Cardiac fibroblast (primary cell): ENCODE data around the gene RAB29.
A peak's percentile ranks its signal among the peaks of the same experiment; 100 is the strongest.

Experiments used
- DNase-seq, 2 donors: peaks; one replicate each; pipeline versions ENCODE4 v3.0.0 to v3.0.0-alpha.2; 2010; ENCODE audit warnings: low read depth in 2 of 2
- H3K4me3 ChIP-seq, 2 donors: replicated peaks in 1 of 2; 1 replicate in 1 of 2; 2 replicates in 1 of 2; pipeline ENCODE4 v1.5.1; 2011; ENCODE audit warnings: low read depth in 2 of 2, low read length in 2 of 2, mild to moderate bottlenecking in 2 of 2, moderate library complexity in 1 of 2
- TF ChIP-seq, protein P1 (sequence below): IDR thresholded peaks from one replicate; pipeline ENCODE4 v1.5.1; 2011; ENCODE audit warnings: low read depth, mild to moderate bottlenecking, low read length, inconsistent platforms

Gene RAB29

DNA sequence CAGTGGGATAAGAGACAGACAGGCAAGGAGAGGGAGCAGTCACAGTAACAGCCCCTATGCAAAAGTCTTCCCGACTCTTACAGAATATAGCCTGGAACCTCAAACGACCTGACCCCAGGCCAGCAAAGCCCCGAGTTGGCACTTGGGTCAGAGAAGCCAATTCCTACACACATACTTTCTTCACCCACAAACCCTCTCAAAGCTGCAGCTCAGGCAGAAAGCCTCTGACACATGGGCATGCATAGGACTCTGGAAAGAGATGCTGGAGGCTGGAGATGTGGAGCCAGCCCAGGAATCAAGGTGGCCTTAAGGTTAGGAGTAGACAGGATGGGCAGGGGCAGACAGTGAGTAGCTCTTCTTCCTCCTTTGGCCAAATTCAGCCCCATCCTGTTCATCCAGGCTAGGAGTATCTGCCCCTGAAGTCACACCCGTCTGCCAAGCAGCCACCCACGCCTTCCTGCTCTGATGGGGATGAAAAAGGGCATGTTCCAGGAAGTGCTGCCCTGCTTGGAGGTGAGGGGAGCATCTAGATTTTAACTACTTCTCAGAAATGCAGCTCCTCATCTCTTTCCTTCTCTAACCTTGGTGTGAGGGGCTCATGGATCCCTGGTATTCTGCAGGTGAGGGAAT is 29.9 kb upstream of the RAB29 start:
- peak in 1 of 2 donors; percentile 12 for DNase-seq

DNA sequence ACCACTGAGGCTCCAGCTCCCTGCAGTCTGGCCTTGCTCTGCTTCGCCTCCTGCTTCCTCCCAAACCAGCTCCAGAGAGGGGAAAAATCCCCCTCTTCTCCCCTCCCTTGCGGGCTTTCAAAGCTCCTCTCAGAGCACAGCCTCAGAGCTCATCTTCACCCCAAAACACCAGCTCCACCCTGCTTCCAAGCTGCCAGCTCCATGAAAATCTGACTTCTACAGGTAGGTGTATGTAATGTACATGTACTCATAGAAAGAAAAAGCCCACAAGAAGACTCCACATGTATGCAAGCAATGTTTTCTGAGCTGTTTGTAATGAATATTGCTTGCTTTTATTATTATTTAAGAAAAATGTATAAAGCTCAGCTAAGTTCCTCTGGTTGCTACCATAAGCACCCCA is 29.3 kb upstream of the RAB29 start:
- TF ChIP-seq, protein P1, sequence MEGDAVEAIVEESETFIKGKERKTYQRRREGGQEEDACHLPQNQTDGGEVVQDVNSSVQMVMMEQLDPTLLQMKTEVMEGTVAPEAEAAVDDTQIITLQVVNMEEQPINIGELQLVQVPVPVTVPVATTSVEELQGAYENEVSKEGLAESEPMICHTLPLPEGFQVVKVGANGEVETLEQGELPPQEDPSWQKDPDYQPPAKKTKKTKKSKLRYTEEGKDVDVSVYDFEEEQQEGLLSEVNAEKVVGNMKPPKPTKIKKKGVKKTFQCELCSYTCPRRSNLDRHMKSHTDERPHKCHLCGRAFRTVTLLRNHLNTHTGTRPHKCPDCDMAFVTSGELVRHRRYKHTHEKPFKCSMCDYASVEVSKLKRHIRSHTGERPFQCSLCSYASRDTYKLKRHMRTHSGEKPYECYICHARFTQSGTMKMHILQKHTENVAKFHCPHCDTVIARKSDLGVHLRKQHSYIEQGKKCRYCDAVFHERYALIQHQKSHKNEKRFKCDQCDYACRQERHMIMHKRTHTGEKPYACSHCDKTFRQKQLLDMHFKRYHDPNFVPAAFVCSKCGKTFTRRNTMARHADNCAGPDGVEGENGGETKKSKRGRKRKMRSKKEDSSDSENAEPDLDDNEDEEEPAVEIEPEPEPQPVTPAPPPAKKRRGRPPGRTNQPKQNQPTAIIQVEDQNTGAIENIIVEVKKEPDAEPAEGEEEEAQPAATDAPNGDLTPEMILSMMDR, result no peak
- no peak overlapping the region for H3K4me3 ChIP-seq
- DNase-seq, result no peak

More for the DNA sequence above, 29.9 kb upstream of the RAB29 start:
- TF ChIP-seq, protein P1, result no peak
- no peak overlapping the region for H3K4me3 ChIP-seq

DNA sequence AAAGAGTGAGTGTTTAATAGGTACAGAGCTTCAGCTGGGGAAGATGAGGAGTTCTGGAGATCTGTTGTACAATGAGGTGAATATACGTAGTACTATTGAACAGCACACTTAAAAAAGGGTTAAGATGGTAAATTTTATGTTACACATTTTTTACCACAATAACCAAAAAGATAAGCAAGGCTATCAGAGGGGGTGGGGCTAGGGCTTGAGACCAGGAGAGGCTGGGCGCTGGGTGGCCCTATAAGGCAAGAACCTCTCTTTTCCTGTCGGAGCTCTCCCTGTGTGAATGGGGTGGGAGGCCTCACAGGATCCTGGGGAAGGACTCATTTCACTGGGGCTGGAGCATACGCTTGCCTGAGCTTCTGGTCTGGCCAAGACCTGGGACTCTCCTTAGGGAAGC is 28.7 kb upstream of the RAB29 start:
- no peak for DNase-seq
- TF ChIP-seq, protein P1, result no peak
- H3K4me3 ChIP-seq, result no peak overlapping the region

DNA sequence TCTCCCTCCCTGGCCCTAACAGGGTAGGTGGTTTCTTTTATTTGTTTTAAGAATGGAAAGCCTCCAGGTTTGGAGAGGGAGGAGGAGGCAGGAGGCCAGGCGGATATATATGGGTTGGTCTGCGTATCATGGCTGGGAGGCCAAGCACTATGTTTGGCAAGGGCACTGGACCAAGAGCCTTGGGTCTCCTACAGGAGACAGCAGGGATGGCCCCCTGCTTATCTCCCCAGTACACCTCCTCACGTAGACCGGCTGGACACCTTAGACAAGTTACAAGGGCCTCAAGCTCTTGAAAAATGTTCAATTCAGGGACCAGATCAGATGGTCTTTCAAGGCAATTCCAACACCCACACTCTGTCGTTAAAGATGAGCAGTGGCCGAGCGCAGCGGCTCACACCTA is 26.8 kb upstream of the RAB29 start:
- no peak for DNase-seq
- TF ChIP-seq, protein P1, result no peak
- no peak overlapping the region for H3K4me3 ChIP-seq

DNA sequence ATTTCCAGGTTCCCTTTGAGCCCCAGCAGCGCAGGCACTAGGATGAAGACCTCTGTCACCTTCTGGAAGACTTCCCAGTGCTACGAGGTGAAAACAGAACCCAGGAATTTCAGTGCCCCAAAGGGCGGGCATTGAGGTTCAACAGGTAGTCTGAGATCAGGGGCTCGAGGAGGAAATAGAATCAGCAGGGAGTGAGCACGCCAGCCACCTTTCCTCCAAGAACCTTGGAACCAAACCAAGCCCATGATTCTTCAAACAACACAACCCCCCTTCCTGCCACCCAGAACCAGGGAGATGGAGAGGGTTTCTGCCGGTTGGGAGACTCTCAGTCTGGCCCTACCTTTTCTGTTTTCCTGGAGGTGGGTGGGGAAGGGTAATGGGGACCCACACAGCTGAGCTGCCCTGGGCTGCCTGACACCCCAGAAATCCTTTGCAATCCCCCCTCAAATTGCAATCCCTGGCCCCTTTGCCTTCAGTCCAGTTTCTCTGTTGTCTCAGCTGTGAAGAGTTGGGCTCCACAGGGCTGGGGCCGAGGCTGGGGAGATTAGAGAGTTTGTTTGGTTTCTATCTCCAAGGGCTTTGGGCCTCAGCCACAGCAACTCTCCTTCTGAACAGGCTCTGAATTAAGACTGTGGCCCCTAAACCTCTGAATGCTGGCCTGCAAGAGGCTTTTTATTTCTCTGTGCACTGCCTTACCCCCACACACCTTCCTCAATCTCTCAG is 25.9 kb upstream of the RAB29 start:
- H3K4me3 ChIP-seq, result no peak overlapping the region
- TF ChIP-seq, protein P1, result no peak
- DNase-seq, result no peak

DNA sequence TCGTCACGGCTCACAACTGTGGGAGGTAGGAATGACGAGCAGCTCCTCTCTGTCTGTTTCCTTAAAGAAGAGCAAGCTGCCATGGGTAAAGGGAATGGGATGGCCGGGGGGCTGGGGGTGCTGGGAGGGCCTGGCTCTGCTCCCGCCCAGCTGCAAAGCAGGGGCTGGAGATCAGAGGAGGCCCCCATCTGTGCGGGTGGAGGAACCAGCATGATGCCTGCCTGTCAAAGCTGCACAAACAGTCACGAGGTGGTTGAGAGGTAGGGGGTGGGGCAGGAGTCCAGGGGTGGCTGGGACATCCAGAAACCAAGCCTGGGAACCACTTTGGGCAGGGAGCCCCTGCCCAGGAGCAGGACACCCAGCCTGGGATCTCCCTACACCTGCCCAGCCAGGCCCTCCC is 25.1 kb upstream of the RAB29 start:
- TF ChIP-seq, protein P1, result no peak
- no peak overlapping the region for H3K4me3 ChIP-seq
- no peak for DNase-seq

DNA sequence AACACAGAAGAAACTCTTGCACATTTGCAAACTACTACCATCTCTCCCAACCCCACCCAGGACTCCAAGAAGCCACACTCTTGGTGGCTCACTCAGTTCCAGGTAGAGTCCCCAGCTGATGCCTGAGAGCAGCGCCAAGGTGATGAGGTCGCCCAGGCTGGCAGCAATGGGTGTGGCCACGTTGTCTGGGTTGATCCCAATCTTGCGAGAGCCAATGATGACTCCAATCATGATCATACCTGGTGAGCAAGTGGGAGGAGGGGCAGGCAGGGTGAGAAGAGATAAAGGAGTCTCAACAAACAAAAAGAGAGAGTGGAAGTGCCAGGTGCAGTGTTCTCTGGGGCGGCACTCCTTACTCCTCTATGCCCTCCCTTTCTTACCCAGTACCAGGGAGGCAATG is 23.3 kb upstream of the RAB29 start:
- TF ChIP-seq, protein P1, result no peak
- H3K4me3 ChIP-seq, result no peak overlapping the region
- DNase-seq, result no peak
